T47D (cell line): ENCODE data around the gene ESCO1.
"Not testable (repeated sequence)": the region's sequence is repeated elsewhere in the genome, so short reads cannot be mapped to it uniquely, and the experiment has no call there.

Experiments used
- DNase-seq, 2 experiments: peaks; one replicate each; pipeline versions ENCODE4 v3.0.0 to v3.0.0-alpha.2; 2011 to 2012; ENCODE audit warnings: low read depth in 1 of 2, low spot score in 1 of 2
- JUND ChIP-seq: IDR thresholded peaks from 2 replicates; pipeline ENCODE4 v1.6.1; 2012; ENCODE audit warnings: low read depth
- in situ Hi-C: cut with HindIII; loops from 2 replicates; pipeline ENCODE4 v1.10.0; 2016; ENCODE audit warnings: low sequenced_read_pairs, low pct_unique_long_range_greater_than_20kb

Gene ESCO1, protein sequence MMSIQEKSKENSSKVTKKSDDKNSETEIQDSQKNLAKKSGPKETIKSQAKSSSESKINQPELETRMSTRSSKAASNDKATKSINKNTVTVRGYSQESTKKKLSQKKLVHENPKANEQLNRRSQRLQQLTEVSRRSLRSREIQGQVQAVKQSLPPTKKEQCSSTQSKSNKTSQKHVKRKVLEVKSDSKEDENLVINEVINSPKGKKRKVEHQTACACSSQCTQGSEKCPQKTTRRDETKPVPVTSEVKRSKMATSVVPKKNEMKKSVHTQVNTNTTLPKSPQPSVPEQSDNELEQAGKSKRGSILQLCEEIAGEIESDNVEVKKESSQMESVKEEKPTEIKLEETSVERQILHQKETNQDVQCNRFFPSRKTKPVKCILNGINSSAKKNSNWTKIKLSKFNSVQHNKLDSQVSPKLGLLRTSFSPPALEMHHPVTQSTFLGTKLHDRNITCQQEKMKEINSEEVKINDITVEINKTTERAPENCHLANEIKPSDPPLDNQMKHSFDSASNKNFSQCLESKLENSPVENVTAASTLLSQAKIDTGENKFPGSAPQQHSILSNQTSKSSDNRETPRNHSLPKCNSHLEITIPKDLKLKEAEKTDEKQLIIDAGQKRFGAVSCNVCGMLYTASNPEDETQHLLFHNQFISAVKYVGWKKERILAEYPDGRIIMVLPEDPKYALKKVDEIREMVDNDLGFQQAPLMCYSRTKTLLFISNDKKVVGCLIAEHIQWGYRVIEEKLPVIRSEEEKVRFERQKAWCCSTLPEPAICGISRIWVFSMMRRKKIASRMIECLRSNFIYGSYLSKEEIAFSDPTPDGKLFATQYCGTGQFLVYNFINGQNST

GRCh38 chr18:21600526-21601410 lies at the start of gene ESCO1:
TSS of gene ESCO1 (minus strand) at chr18:21600704. CDS start at chr18:21574843, 25,861 bp downstream.
- peak; percentile 81 to 98 for DNase-seq
- in situ Hi-C loops, result no loop called here
- TF ChIP-seq JUND, result no peak

DNA sequence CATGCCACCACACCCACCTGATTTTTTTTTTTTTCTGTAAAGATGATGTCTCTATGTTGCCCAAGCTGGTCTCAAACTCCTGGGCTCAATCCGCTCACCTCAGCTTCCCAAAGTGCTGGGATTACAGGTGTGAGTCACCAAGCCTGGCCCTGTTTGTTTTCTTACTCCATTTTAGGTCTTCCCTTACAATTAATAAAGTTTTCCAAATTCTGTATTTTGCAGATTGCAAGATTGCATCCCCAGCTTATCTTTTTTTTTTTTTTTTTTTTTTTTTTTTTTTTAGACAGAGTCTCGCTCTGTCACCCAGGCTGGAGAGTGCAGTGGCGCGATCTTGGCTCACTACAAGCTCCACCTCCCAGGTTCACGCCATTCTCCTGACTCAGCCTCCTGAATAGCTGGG lies 39.9 kb upstream of the ESCO1 start:
- in situ Hi-C loops, DNase-seq: not testable (repeated sequence)

DNA sequence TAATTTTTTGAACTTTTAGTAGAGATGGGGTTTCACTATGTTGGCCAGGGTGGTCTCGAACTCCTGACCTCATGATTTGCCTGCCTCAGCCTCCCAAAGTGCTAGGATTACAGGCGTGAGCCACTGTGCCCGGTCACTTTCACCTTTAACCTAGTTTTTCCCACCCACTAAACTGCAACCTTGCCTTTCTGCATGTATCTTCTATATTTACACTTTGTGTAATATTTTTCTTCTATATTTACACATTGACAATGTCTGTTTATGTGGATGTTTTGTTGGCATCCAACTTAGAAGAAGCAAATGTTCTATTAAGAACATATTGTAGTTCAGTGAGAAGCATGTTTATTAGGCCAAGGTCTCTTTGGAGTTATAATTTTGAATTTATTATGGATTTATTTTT lies 38.3 kb upstream of the ESCO1 start:
- TF ChIP-seq JUND, result no peak
- no peak for DNase-seq
- in situ Hi-C loops, result no loop called here

- no peak for TF ChIP-seq JUND
- DNase-seq, result no peak
- in situ Hi-C loops, result no loop called here
These were observed 36.3 kb upstream of the ESCO1 start for GRCh38 chr18:21636769-21637168.

- TF ChIP-seq JUND, result no peak
- DNase-seq, result no peak
- in situ Hi-C loops, result no loop called here
These were observed 34.2 kb upstream of the ESCO1 start for GRCh38 chr18:21634588-21635199.

DNA sequence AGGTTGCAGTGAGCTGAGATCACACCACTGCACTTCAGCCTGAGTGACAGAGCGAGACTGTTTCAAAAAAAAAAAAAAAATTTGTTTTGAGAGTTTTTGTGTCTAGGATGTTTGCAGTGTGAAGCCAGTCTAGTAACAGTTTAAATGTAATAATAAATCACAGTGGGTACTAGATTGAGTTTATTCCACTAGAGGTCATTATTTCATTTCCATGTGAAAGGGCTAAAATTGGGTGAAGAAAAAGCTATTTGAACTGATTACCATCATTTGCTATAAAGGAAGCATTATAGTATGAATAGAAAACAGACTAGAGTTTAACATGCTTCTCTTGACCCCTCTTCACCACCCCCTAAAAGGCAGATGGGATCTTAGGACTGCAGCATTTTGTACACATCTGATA lies 31.9 kb upstream of the ESCO1 start:
- no peak for DNase-seq
- no peak for TF ChIP-seq JUND
- in situ Hi-C loops, result no loop called here

- no peak for TF ChIP-seq JUND
- no peak for DNase-seq
- in situ Hi-C loops, result no loop called here
These were observed 28.8 kb upstream of the ESCO1 start for GRCh38 chr18:21629089-21629832.

DNA sequence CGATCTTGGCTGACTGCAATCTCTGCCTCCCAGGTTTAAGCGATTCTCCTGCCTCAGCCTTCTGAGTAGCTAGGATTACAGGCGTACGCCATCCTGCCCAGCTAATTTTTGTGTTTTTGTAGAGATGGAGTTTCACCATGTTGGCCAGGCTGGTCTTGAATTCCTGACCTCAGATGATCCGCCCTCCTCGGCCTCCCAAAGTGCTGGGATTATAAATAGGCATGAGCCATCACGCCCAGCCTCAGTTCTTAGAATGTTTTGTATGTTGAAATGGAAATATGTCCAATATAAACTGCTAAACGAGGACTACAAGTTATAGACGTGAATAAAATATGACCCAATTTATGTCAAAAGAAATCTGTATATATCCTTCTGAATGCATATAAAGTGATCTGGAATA lies 21.1 kb upstream of the ESCO1 start:
- DNase-seq, in situ Hi-C loops: not testable (repeated sequence)

DNA sequence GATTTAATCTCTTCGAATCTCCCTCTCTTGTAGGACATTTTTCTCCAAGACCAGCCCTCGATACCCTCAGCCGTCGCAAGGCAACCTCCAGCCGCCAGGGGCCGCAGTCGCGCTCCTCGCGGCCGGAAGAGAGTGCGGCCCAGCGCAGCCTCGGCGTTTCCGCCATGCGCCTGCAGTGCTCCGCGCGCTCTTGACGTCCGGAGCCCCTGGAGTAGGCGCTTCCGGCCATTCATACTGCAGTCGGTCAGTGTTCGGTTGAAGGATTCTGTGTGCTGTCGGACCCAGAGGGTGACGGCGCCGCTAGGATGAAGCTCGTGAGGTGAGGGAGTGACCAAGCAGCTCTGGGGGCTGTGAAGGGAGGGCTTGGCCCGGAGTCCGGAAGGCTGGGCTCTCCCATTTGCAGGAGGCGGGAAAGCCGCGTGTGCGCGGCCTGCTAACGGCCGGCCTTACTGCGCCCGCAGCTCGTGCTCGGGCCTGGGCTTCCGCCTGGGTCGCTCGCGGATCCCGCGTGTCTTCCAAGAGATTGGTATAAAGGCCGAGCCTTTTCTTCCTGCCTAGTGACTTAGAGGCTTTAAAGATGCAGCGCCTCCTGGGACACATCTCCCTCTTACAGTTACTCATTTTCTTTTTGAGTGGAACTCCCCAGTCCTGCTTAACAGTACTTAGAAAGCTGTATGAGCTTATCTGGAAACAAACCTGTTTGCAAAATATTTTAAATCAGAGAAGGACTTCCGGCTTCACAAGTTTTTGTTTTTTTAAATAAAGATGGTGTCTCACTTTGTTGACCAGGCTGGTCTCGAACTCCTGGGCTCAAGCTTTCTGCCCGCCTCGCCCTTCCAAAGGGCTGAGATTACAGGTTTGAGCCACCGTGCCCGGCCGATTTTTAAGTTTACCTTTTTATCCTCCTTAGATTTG lies 11.9 kb upstream of the ESCO1 start, which contains the start of gene SNRPD1:
Gene SNRPD1, plus strand, starts transcription at position 190 of the 915 bp plus-strand sequence. Its CDS starts 116 bp downstream, at position 306.
- peak; percentile 77 to 91 for DNase-seq
- in situ Hi-C loops, result no loop called here
- TF ChIP-seq JUND, result no peak

DNA sequence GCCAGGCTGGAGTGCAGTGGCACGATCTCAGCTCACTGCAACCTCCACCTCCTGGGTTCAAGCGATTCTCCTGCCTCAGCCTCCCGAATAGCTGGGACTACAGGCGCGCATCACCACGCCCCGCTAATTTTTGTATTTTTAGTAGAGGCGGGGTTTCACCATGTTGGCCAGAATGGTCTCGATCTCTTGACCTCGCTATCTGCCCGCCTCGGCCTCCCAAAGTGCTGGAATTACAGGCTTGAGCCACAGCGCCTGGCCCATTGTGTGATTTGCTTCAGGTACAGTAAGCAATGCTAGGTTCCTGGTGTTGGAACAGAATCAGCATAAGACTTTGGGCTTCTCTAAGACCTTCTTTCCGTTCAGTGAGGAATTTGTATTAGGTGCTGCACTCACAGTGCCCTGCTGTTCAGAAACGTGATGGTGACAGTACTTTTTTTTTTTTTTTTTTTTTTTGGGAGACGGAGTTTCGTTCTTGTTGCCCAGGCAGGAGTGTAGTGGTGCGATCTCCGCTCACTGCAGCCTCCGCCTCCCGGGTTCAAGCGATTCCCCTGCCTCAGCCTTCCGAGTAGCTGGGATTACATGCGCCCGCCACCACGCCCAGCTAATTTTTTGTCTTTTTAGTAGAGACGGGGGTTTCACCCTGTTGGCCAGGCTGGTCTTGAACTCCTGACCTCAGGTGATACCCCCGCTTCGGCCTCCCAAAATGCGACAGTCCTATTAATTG lies 11.1 kb upstream of the ESCO1 start:
- in situ Hi-C loops, DNase-seq: not testable (repeated sequence)
